ENCODE data around the gene TES.
"Not testable (repeated sequence)": the region's sequence is repeated elsewhere in the genome, so short reads cannot be mapped to it uniquely, and the experiment has no call there.

Gene TES

DNA sequence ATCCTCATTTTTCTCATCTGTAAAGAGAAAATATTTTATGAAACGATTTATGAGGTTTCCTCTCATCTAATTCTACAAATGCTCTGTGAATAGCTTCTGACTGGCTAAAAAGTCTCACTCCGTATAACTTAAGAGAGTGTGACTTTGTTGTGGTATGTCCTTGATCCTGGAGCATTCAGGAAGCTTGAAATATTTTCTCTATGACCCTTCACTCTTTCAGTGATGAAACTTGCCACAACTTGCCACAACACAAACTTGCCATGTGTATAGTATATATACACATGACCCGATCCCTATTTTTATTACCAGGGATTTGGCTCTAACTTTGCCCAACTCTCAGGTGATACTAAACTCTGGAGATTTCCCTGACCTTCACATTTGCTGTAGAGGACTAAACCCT is 74.1 kb downstream of the TES start:
- DNase-seq (ENCODE audit: low read depth, low spot score), result no peak

DNA sequence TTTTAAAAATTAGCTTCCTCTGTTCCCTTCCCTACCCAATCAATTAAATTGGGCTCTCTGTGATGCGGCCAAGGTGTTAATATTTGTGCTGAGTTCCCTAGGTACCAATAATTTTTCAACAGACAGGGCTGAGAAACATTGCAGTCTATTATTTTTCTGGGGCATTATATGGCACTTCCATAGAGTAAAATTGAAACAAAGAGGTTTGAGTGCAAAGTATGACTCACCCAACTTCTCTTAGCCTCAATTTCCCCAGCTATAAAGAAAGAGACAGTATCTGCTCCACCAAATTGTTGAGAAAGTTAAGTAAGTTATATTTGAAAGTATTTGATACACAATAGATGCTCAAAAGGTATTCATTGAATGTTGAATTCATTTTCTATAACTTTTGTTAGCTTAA is 74.9 kb downstream of the TES start:
- DNase-seq (ENCODE audit: low read depth, low spot score), result no peak

DNA sequence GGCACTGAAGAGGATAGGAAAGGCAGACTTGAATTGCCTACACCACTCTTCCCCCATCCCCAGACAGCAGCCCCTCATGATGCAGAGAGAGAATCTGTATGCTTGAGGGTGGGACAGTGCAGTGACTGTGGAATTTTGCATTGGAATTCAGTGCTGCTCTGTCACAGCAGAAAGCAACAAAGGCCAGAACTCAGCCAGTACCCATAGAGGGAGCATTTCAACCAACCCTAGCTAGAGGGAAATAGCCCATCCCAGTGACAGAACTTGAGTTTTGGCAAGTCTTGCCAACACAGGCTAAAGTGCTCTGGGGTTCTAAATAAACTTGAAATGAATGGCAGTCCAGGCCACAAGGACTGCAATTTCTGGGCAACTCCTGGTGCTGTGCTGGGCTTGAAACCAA is 80.4 kb downstream of the TES start:
- no peak for DNase-seq (ENCODE audit: low read depth, low spot score)

DNA sequence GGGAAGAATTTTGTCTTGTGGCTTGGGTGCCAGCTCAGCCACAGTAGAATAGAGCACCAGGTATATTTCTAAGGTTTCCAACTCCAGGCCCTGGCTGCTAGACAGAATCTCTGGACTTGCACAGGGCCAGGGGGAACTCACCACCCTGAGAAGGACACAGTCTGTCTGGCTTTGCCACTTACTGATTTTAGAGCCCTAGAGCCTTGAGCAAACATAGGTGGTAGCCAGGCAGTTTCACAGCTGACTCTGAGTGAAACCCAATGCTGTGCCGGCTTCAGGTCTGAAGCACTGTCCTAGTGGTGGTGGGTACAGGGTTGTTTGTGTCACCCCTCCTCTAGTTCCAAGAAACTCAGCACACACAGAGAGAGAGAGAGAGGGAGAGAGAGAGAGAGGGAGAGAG is 81.6 kb downstream of the TES start:
- DNase-seq (ENCODE audit: low read depth, low spot score), result no peak

DNA sequence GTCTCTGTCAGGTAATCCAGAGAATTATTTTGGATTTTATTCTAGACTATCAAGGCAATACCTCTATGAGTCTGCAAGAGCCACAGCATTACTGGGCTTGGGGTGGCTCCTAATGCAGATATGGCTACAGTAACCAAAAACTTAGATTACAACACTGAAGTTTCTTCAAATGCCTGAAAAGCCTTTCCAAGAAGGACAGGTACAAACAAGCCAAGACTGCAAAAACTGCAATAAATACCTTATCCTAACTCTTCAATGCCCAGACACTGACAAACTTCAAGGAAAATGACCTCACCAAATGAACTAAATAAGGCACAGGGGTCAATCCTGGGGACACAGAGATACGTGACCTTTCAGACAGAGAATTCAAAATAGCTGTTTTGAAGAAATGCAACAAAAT is 82.0 kb downstream of the TES start:
- no peak for DNase-seq (ENCODE audit: low read depth, low spot score)

DNA sequence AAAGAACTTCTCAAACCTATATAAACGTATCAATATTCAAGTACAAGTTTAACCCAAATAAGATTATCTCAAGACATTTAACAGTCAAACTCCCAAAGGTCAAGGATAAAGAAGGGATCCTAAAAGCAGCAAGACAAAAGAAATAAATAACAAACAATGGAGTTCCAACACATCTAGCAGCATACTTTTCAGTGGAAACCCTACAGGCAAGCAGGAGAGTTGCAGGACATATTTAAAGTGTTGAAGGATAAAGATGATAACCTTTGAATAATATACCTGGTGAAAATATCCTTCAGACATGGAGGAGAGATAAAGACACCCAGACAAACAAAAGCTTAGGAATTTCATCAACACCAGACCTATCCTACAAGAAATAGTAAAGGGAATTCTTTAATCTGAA is 82.8 kb downstream of the TES start:
- no peak for DNase-seq (ENCODE audit: low read depth, low spot score)

DNA sequence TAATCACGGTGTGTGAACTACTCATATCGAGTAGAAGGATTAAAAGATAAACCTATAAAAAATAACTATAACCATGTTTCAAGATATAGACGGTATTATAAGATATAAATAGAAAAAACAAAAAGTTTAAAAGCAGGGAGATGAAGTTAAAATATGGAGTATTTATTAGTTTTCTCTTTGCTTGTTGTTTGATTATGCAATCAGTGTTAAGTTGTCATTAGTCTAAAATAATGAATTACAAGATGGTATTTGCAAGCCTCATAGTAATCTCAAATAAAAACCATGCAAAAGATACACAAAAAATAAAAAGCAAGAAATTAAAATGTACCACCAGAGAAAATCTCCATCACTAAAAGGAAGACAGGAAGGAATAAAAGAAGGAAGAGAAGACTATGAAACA is 83.3 kb downstream of the TES start:
- no peak for DNase-seq (ENCODE audit: low read depth, low spot score)

DNA sequence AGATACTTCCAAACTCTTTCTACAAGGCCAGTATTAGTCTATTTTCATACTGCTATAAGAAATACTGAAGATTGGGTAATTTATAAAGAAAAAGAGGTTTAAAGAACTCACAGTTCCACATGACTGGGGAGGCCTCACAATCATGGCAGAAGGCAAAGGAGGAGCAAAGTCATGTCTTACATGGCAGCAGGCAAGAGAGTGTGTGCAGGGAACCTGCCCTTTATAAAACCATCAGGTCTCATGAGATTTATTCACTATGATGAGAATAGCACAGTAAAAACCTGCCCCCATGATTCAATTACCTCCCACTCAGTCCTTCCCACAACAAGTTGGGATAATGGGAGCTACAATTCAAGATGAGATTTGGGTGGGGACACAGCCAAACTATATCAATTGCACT is 85.6 kb downstream of the TES start:
- DNase-seq (ENCODE audit: low read depth, low spot score), result not testable (repeated sequence)

DNA sequence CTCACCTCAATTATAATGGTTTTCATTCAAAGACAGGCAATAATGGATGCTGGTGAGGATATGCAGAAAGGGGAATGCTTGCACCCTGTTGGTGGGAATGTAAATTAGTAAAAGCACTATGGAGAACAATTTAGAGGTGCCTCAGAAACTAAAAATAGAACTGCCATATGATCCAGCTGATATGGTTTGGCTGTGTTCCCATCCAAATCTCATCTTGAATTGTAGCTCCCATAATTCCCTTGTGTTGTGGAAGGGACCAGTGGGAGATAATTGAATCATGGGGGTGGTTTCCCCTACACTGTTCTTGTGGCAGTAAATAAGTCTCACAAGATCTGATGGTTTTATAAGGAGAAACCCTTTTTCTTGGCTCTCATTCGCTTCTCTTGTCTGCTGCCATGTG is 87.7 kb downstream of the TES start:
- DNase-seq (ENCODE audit: low read depth, low spot score), result no peak

DNA sequence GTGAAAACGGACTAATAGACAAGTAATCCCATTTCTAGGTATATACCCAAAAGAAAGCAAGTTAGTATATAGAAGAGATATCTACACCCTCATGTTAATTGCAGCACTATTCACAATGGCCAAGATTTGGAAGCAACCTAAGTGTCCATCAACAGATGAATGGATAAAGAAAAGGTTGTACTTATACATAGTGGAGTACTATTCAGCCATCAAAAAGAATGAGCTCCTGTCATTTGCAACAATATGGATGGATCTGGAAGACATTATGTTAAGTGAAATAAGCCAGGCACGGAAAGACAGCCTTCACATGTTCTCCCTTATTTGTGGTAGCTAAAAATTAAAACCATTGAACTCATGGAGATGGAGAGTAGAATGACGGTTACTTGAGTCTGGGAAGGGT is 88.2 kb downstream of the TES start:
- DNase-seq (ENCODE audit: low read depth, low spot score), result no peak

DNA sequence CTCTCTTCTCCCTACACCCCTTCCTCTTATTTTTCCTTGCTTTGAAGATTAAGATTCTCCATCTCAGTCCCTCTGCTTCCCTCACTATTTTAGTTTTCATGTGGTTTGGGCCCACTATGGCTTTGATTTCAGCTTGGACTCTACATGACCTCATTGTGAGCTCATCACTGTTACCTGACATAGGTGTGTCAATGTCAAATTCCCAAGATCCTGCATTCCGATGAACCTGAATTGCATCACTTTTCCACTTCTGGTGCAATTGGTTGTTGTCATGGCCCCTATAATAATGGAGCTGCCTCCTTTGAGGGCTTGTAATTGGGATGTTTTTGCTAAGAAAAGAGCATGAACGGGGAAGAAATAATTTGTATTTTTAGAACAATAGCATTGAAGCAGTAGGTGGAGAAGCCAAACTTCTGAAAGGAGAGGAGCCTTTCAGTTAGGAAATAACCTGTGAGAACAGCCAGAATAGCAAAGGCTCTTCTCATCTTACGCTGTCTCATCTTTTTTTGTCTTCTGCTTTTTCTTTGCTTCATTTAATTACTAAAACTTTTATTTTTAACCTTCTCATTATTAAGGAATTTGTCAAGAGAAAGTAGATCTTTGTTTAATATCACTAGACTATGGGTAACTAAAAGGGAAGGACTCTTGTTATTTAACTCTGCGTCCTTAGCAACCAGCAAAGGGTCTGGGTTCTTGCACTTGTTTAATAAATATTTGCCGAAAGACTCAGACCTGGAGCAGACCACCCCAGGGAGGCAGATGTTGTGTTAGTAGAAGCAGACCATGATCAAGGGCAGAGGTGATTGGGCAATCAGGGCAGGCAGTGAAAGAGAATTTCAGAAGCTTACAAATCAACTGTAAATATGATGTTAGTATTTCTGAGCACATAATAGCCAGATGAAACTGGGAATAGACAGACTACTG is 95.4 kb downstream of the TES start:
- peak; percentile 30 for DNase-seq (ENCODE audit: low read depth, low spot score)

DNA sequence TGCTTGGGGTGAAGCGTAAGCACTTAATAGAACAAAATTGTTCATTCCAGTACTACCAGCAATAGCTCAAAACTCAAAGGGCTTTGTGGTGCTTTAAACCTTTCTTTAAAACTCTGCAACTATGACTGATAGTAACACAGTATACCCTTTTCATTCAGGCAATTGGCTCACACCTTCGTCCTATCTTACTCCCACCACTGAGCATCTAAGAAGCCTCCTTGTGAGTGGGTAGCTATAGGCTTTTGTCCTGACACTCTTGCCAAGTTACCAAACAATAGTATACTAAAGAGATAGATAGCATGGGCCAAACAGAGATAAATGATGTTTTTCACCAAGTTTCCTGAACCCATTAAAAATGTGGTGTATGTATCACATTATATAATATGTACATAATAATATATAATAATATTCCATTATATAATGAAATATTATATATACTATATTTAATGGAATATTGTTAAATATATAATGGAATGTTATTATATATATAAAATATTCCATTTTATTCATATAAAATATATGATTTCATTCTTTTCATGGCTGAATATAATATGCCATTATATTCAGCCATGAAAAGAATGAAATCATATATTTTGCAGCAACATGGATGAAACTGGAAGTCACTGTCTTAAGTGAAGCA is 96.2 kb downstream of the TES start:
- no peak for DNase-seq (ENCODE audit: low read depth, low spot score)

DNA sequence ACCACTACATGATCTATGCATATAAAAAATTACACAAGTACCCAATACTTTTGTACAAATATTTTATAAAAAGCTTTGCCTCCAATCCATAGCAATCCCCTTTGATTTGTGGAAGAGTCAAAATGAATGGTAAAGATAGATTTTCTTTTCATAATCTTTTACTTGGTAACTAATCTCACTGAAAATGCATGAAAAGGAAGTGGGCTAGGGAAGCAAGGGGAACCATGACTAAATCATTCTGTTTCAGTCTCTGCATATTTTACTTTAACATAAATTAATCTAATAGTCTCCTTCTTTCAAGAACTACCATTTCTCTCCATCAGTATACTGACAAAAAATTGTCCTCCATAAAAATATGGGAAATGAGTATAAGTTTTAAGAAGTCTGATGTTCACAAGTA is 96.9 kb downstream of the TES start:
- DNase-seq (ENCODE audit: low read depth, low spot score), result no peak
